GM19025 (cell line): ENCODE results near the gene SELP.

Source experiments
- ATAC-seq: cut with Tn5 transposase; IDR thresholded peaks from one replicate; pipeline ENCODE4 v1.9.1; 2021; ENCODE audit warnings: mild to moderate bottlenecking, low read depth, moderate library complexity; ENCODE audit not compliant: unreplicated experiment

The SELP gene

GRCh38 chr1:169623132-169623926, 6.6 kb downstream of the SELP start:
- ATAC-seq, result no peak

- ATAC-seq, result no peak
Measured at GRCh38 chr1:169620565-169620964, 9.4 kb downstream of the SELP start.

- no peak for ATAC-seq
Measured at GRCh38 chr1:169618367-169618766, 11.6 kb downstream of the SELP start.

- ATAC-seq, result no peak
Measured at GRCh38 chr1:169615803-169616202, 14.1 kb downstream of the SELP start.

GRCh38 chr1:169610858-169611257, 19.1 kb downstream of the SELP start:
- ATAC-seq, result no peak

GRCh38 chr1:169610108-169610507, 19.8 kb downstream of the SELP start:
- no peak for ATAC-seq

- ATAC-seq, result no peak
Measured at GRCh38 chr1:169608226-169608625, 21.7 kb downstream of the SELP start.

- ATAC-seq, result no peak
Measured at GRCh38 chr1:169604781-169605560, 25.0 kb downstream of the SELP start.

GRCh38 chr1:169601096-169601881, 28.6 kb downstream of the SELP start:
- no peak for ATAC-seq

GRCh38 chr1:169595764-169596711, 33.9 kb downstream of the SELP start:
- ATAC-seq, result no peak

- ATAC-seq, result no peak
Measured at GRCh38 chr1:169594391-169594790, 35.5 kb downstream of the SELP start.

- no peak for ATAC-seq
Measured at GRCh38 chr1:169590932-169591331, 39.0 kb downstream of the SELP start.

- ATAC-seq, result no peak
Measured at GRCh38 chr1:169588785-169589485, 41.0 kb downstream of the SELP start.

- no peak for ATAC-seq
Measured at GRCh38 chr1:169588112-169588511, 41.8 kb downstream of the SELP start.

- ATAC-seq, result peak; percentile 89
Measured at GRCh38 chr1:169586395-169587255, 43.3 kb downstream of the SELP start, which contains the start of gene F5. F5 (minus strand) TSS chr1:169586481; CDS start chr1:169586386, 95 bp downstream.

GRCh38 chr1:169586067-169586394, 43.9 kb downstream of the SELP start:
- ATAC-seq, result no peak

- ATAC-seq, result no peak
Measured at GRCh38 chr1:169585181-169585580, 44.7 kb downstream of the SELP start.

GRCh38 chr1:169584483-169585144, 45.3 kb downstream of the SELP start:
- ATAC-seq, result no peak
